Activated T-helper 17 cell treated with anti-CD3 and anti-CD28 coated beads, Interleukin-2, amount 50 U/mL, for 72 hours (primary cell): ENCODE data around the gene PARVG. TPM values are rescaled to one million over a fixed set of nuclear protein-coding genes. Genes with fewer than 3 reads are reported as not detected.

Experiments
- ATAC-seq: fragments of 150-1000 bp; cut with Tn5 transposase; replicated peaks from 2 replicates; pipeline ENCODE4 v1.10.0; 2021; ENCODE audit warnings: mild to moderate bottlenecking, moderate library complexity
- H3K27ac Mint-ChIP-seq: one replicate; pipeline ENCODE4 v1.8.0; 2022; ENCODE audit warnings: mixed read lengths
- H3K27me3 Mint-ChIP-seq: one replicate; pipeline ENCODE4 v1.8.0; 2022; ENCODE audit warnings: mixed read lengths
- H3K36me3 Mint-ChIP-seq: one replicate; pipeline ENCODE4 v1.8.0; 2022; ENCODE audit warnings: low read depth, mild to moderate bottlenecking, mixed read lengths
- H3K4me1 Mint-ChIP-seq: one replicate; pipeline ENCODE4 v1.8.0; 2022; ENCODE audit warnings: mixed read lengths
- H3K4me3 Mint-ChIP-seq: one replicate; pipeline ENCODE4 v1.8.0; 2022; ENCODE audit warnings: mild to moderate bottlenecking, mixed read lengths
- H3K9me3 Mint-ChIP-seq: one replicate; pipeline ENCODE4 v1.8.0; 2022; ENCODE audit warnings: mixed read lengths
- total RNA-seq, 2 donors: library from RNA; stranded (reverse); gene quantifications; one replicate each; pipeline ENCODE4 v1.2.3, GENCODE V29; 2022

The PARVG gene
- total RNA-seq, 2 donors from 2014 or later, result 34.9 to 35.8 TPM

- Mint-ChIP-seq H3K27ac (no peak overlapping the region), H3K36me3 (no peaks in the 10 kb centered on the region), H3K4me3 (no peak overlapping the region), H3K27me3 (peaks cover 19% of the 10 kb centered on the region), H3K4me1 (no peaks in the 10 kb centered on the region), H3K9me3 (peaks cover 7% of the 10 kb centered on the region)
- no peak for ATAC-seq
These were observed 74.1 kb downstream of the PARVG start for GRCh38 chr22:44254811-44255210.

- Mint-ChIP-seq H3K9me3 (no peaks in the 10 kb centered on the region), H3K36me3 (no peaks in the 10 kb centered on the region), H3K27ac (no peak overlapping the region), H3K27me3 (peaks cover 13% of the 10 kb centered on the region), H3K4me1 (no peaks in the 10 kb centered on the region), H3K4me3 (no peak overlapping the region)
- ATAC-seq, result no peak
These were observed 75.4 kb downstream of the PARVG start for GRCh38 chr22:44256085-44256484.

- Mint-ChIP-seq H3K4me1 (no peaks in the 10 kb centered on the region), H3K9me3 (no peaks in the 10 kb centered on the region), H3K36me3 (no peaks in the 10 kb centered on the region), H3K27ac (no peak overlapping the region), H3K27me3 (peaks cover 13% of the 10 kb centered on the region), H3K4me3 (no peak overlapping the region)
- no peak for ATAC-seq
These were observed 76.1 kb downstream of the PARVG start for GRCh38 chr22:44256556-44257485.

Other genes with a start within 250 kb of the PARVG start
- 10 to 100 TPM; 31.7 to 57.2 TPM for gene SAMM50, start 225.5 kb upstream of the PARVG start, total RNA-seq
- gene PARVB, start 156.6 kb upstream of the PARVG start, total RNA-seq, result 10 to 100 TPM; 50.2 to 66.1 TPM
- gene SHISAL1, start 132.0 kb downstream of the PARVG start, total RNA-seq, result not detected